HFFc6 (cell line): ENCODE measurements around the gene NSA2. TPM values are rescaled to one million over a fixed set of nuclear protein-coding genes. Genes with fewer than 3 reads are reported as not detected.

Experiments used
- DNase-seq: peaks from one replicate; pipeline ENCODE4 v3.0.0-alpha.2; 2018
- H3K27ac Mint-ChIP-seq: 2 replicates; pipeline ENCODE4 v1.8.0; 2020; ENCODE audit warnings: mild to moderate bottlenecking, mixed read lengths
- H3K27me3 Mint-ChIP-seq: 2 replicates; pipeline ENCODE4 v1.8.0; 2021; ENCODE audit warnings: mild to moderate bottlenecking, moderate library complexity, mixed read lengths; ENCODE audit not compliant: insufficient read depth
- H3K36me3 Mint-ChIP-seq: 2 replicates; pipeline ENCODE4 v1.8.0; 2021; ENCODE audit warnings: low read depth, mixed read lengths
- H3K4me1 Mint-ChIP-seq: 2 replicates; pipeline ENCODE4 v1.8.0; 2020; ENCODE audit warnings: low read depth, mixed read lengths
- H3K4me3 Mint-ChIP-seq: 2 replicates; pipeline ENCODE4 v1.8.0; 2020; ENCODE audit warnings: mild to moderate bottlenecking, moderate library complexity, mixed read lengths
- H3K9me3 Mint-ChIP-seq: 2 replicates; pipeline ENCODE4 v1.8.0; 2020; ENCODE audit warnings: mild to moderate bottlenecking, mixed read lengths
- CTCF ChIP-seq: fragments of 200-600 bp; sonication (generic); IDR thresholded peaks from 2 replicates; pipeline ENCODE4 v1.5.0; 2021; ENCODE audit warnings: antibody characterized with exemption, mild to moderate bottlenecking
- long read RNA-seq: library from polyadenylated mRNA; unstranded; transcript quantifications from one replicate; pipeline ENCODE4 v2.0.0, GENCODE V29; 2019
- total RNA-seq, 6 experiments: library from RNA; stranded (reverse); fragmentation: NEBNext Ultra II Directional; extraction: Animal tissue kit (Norgen Biotek cat#: 25700); gene quantifications; 2 replicates in 1 of 6; 3 replicates in 5 of 6; pipeline ENCODE4 v1.2.3, GENCODE V29; 2021

NSA2 gene
- 100 to 1,000 TPM in 3 of 6 experiments, 10 to 100 TPM in 3; 74.4 to 118 (median 96.0) TPM for total RNA-seq
- long read RNA-seq, full-length matches to known transcripts: 41 of 77 reads
- long read RNA-seq, partial matches to known transcripts: 35 of 77 reads
- long read RNA-seq, other reads (novel, unspliced or antisense): 1 of 77 reads

- peaks cover 9% of the 10 kb centered on the region for H3K36me3 Mint-ChIP-seq
- DNase-seq: peak; percentile 91
- H3K27ac Mint-ChIP-seq: peak within 1 kb of the TSS; percentile 94
- peak within 1 kb of the TSS; percentile 96 for H3K4me3 Mint-ChIP-seq
- peaks cover 39% of the 10 kb centered on the region for H3K4me1 Mint-ChIP-seq
- no peaks in the 10 kb centered on the region; the same call in 1 of the 2 replicates for H3K27me3 Mint-ChIP-seq
- H3K9me3 Mint-ChIP-seq: no peaks in the 10 kb centered on the region
- no peak for TF ChIP-seq CTCF
Measured at GRCh38 chr5:74766849-74767578, at the start of gene NSA2, which contains the start of gene GFM2. NSA2 (plus strand) TSS chr5:74767249; CDS start chr5:74767361, 112 bp downstream. GFM2 (minus strand) TSS chr5:74767117; CDS start chr5:74763742, 3,375 bp downstream.

GRCh38 chr5:74717596-74717995 is 49.5 kb upstream of the NSA2 start:
- Mint-ChIP-seq H3K27ac (no peak overlapping the region), H3K4me3 (no peak overlapping the region), H3K27me3 (no peaks in the 10 kb centered on the region), H3K4me1 (no peaks in the 10 kb centered on the region), H3K9me3 (no peaks in the 10 kb centered on the region), H3K36me3 (peaks cover 17% of the 10 kb centered on the region)
- no peak for TF ChIP-seq CTCF
- DNase-seq: no peak

GRCh38 chr5:74722271-74722670 is 44.8 kb upstream of the NSA2 start:
- Mint-ChIP-seq H3K27me3 (no peaks in the 10 kb centered on the region; the same call in 1 of the 2 replicates), H3K36me3 (peaks cover 31% of the 10 kb centered on the region), H3K9me3 (no peaks in the 10 kb centered on the region), H3K27ac (no peak overlapping the region), H3K4me1 (no peaks in the 10 kb centered on the region), H3K4me3 (no peak overlapping the region)
- TF ChIP-seq CTCF: no peak
- no peak for DNase-seq

- H3K27me3 Mint-ChIP-seq: no peaks in the 10 kb centered on the region; the same call in 1 of the 2 replicates
- TF ChIP-seq CTCF: no peak
- no peak overlapping the region for H3K27ac Mint-ChIP-seq
- H3K36me3 Mint-ChIP-seq: peaks cover 23% of the 10 kb centered on the region
- H3K4me1 Mint-ChIP-seq: no peaks in the 10 kb centered on the region
- H3K4me3 Mint-ChIP-seq: no peak overlapping the region
- no peak for DNase-seq
- no peaks in the 10 kb centered on the region for H3K9me3 Mint-ChIP-seq
Measured at GRCh38 chr5:74725331-74725730, 41.7 kb upstream of the NSA2 start.

- H3K9me3 Mint-ChIP-seq: no peaks in the 10 kb centered on the region
- TF ChIP-seq CTCF: no peak
- peaks cover 15% of the 10 kb centered on the region for H3K36me3 Mint-ChIP-seq
- H3K27ac Mint-ChIP-seq: no peak overlapping the region
- DNase-seq: no peak
- H3K4me1 Mint-ChIP-seq: peaks cover 10% of the 10 kb centered on the region
- H3K4me3 Mint-ChIP-seq: no peak overlapping the region
- no peaks in the 10 kb centered on the region for H3K27me3 Mint-ChIP-seq
Measured at GRCh38 chr5:74736759-74737158, 30.3 kb upstream of the NSA2 start.
